CD4-positive, alpha-beta T cell treated with Interferon gamma for 1 hour (primary cell): ENCODE results near the gene RTP5.

Source experiments
- DNase-seq: peaks from one replicate; pipeline ENCODE4 v3.0.0-alpha.2; 2020

RTP5 gene

DNA sequence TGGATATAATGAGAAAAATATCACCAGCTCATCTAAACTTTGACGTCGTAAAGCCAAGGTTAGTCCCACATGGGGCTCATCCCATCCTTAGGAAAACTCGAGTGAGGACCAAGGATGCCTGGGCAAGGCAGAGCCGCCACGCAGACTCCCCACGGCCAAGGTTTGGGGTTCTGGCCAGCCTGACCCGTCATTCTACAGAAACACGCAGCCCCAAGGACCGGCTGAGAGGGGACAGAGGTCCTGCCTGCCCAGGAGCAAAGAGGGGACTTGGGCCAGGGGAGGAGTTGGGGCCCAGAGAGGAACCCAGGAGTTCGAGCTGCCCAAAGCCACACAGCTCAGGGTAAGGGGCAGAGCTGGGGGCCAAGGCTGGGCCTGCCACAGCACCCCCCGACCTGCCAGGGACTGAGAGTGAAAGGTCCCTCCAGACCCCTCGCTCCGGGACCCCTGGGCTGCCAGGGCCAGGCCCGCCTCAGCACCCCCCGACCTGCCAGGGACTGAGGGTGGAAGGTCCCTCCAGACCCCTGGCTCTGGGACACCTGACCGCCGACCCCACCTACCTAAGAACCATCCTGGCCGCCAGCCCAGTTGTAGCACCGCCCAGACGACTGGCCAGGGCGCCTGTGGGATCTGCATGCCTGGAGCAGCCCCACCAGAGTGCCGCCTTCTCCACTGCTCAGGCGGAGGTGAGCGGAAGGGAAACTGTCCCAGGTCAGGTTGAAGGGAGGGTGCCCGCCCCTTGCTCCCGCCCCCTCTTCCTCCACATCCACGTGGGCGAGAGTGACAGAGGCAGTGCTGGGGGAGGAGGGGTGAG lies 11.1 kb upstream of the RTP5 start, which contains the start of gene PDCD1:
Gene PDCD1, minus strand, starts transcription at position 689 of the 811 bp plus-strand sequence. Its CDS starts 56 bp downstream, at position 633.
- peak; percentile 51 for DNase-seq

- no peak for DNase-seq
Measured at GRCh38 chr2:241859017-241859435, 10.5 kb upstream of the RTP5 start.

DNA sequence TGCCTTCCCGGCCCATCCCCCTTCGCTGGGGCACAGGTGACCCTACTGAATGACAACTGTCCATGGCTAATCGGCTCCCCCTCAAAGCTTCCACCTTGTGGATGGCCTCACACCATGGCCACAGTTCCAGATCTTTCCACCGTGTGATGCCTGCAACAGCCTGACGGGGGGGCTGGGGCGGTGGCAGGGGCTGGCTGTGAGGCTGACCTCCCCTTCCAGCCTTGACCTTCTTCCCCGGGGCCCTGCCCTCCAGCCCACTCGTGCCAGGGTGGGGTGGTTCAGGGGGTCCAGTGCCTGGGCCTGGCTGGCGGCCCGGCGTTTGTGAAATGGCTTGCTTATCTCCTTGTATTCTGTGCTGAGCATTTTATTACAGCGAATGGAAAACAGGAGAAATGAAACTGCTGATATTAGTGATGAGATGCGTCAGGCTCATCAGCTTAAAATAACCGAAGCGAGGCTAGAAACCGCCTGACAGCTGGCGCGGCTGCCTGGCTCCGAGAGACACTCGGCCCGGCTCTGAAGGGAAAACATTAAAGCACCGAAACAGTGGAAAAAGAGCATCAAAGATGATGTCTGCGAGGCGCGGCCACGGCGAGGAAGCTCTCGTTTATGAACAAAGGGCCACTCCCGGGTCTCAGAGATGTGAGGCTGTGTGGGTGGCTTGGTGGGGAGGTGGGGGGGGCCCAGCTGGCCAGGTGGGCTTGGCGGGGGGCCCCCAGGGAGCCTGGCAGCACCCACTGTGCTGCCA lies 9.9 kb upstream of the RTP5 start:
- DNase-seq, result no peak

- DNase-seq, result no peak
Measured at GRCh38 chr2:241860184-241861078, 9.1 kb upstream of the RTP5 start.

DNA sequence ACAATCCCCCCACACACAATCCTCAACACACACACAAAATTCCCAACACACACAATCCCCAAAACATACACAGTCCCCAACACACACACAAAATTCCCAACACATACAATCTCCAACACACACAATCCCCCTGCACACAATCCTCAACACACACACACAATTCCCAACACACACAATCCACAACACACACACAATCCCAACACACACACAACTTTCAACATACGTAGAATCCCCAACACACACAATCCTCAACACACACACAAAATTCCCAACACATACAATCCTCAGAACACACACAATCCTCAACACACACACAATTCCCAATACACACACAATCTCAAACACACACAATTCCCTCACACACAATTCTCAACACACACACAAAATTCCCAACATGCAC lies 8.3 kb upstream of the RTP5 start:
- DNase-seq, result no peak

DNA sequence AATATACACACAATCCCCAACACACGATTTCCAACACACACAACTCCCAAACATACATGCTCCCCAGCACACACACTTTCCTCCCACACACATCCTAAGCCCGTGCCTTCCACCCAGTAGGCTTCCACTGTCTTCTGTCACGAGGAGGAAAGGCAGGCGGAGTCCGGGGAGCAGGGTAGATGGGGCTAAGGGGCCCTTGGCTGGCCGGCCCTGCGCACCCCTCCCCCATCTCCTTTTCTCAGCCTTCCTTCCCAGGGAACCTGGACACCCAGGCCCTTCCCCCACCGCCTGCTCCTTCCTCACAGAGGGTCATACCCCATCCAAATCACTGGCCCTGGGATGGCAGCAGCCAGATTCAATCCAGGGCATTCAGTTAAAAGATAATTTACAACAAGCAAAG lies 7.4 kb upstream of the RTP5 start:
- DNase-seq, result no peak

DNA sequence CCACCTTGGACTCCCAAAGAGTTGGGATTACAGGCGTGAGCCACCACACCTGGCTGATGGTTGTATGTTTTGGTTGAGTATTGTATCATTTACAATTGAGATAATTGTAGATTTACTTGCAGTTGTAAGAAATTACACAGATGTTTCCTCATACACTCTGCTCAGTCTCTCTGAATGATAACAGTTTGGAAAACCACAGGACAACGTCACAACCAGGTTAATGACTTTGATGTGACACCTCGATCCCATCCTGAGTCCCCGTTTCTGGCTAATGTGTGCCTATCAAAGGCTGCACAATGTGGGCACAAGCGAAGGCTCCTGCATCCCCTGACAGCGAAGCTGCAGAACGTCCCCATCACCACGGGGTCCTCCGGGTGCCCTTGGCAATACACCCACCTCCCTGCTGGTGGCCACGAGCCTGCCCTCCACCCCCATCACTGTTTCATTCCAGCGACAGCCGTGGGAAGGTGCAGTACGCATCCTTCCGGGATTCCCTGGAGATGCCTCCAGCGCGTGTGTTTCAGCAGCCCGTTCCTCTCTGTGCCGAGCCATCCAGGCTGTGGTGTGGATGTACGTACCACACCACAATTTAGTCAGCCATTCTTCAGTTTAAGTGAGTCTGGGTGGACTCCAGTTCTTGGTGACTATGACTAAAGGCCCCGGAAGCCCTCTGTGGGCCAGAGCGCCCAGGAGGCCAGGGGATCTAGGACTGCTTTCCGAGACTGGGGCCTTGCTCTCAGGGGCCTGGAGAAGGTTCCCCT lies 6.6 kb upstream of the RTP5 start:
- DNase-seq, result no peak

DNA sequence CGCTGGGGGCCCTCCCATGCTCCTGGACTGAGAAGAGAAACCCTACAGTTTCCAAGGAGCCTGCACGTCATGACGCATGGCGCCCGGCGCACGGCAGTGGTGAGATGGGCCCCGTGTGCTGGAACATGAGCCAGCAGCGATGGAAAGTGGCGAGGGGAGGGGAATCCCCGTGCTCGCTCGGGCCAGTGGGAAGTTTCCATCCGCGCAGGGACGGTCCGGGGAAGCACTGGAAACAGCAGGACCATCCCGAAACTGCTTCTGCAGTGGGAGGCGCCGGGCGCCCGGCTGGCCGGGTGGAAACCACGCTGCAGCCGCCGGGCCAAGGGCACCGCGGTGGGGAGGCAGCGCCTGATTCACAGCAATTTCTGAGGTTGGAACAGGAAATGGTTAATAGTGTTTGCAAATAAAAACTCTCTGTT lies 6.0 kb upstream of the RTP5 start:
- DNase-seq, result peak; percentile 17

DNA sequence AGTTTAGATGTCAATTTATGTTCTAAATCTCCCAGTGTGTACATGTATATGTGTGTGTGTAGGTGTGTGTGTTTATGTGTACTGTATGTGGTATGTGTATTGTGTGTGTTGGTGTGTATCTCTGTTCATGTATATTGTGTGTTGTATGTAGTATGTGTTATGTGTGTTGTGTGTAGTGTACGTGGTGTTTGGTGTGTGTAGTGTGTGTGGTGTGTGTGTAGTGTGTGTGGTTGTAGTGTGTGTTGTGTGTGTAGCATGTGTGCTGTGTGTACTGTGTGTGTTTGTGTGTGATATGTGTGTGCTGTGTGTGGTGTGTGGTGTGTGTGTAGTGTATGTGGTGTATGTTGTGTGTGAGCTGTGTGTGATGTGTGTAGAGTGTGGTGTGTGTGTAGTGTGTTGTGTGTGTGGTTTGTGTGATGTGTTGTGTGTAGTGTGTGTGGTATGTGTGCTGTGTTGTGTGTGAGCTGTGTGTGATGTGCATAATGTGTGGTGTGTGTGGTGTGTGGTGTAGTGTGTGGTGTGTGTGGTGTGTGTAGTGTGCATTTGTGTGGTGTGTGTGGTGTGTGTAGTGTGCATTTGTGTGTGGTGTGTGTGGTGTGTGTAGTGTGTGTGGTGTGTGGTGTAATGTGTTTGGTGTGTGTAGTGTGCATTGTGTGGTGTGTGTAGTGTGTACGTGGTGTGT lies 5.2 kb upstream of the RTP5 start:
- DNase-seq, result no peak

- no peak for DNase-seq
Measured at GRCh38 chr2:241864850-241865213, 4.7 kb upstream of the RTP5 start.

GRCh38 chr2:241865416-241865956 lies 4.0 kb upstream of the RTP5 start:
- DNase-seq, result no peak

DNA sequence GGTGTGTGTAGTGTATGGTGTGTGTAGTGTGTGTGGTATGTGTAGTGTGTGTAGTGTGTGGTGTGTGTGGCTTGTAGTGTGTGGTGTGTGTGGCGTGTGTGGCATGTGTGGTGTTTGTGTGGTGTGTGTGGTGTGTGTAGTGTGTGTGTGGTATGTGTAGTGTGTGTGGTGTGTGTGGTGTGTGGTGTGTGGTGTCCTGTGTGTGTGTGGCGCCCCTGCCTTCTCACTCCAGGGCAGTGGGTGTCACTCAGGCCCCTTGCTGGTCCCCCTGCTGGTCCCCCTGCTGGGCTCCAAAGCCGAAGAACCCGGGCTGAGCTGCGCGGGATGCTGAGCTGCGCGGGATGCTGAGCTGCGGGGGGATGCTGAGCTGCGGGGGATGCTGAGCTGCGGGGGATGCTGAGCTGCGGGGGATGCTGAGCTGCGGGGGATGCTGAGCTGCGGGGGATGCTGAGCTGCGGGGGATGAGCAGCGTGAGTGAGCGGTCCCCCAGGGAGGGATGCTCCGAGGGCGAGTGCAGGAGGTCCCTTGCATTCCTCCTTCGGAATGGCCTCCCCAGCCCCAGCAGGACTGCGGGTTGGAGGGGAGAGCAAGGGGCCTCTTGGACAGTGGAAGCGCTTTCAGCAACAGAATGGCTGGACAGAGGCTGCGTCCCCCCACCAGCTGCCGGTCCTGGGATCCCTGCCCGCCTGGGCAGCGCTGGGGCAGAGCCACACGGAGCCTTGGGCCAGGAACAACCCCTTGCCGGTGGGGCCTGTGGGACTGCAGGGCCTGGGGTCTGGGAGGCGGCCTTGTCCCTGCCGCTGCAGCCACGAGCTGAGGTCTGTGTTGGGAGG lies 3.4 kb upstream of the RTP5 start:
- DNase-seq, result no peak

DNA sequence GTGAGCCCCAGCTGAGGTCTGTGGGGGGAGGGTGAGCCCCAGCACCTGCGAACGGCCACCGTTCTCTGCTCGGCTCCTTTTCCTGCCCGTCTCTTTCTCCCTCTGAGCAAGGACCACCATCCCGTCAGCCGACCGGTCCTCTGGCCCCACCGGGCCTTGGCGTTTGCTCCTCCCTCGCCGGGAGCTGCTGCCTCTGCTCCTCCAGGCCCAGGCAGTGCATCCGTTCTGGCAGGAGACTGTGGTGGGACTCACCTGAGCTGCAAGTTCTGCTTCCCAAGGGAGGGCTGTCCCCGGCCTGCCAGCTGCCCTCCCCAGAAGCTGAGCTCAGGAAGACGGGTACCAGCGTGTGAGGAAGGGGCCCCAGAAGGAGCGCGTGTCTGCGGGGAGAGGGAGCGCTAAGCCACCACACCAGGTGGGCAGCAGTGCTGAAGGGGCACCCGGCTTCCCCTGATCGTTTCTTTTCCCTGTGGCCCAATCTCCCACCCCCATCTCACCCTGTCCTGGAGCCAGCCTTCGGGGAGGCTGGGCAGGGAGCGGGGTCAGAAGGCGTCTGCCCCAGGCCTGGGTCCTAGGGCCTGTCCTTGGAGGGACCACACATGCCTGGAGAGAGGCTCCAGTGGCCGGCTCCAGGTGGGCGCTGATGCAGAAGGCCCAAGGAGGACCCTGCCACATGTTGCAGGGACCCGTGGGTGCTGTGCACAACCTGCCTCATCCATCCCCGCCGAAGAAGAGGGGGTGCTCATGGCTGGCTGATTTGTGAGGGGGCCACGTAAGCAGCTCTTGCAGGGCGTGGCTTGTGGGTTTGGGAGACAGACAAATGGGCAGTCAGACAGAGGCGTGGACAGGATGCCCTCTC lies 2.5 kb upstream of the RTP5 start:
- DNase-seq, result no peak

DNA sequence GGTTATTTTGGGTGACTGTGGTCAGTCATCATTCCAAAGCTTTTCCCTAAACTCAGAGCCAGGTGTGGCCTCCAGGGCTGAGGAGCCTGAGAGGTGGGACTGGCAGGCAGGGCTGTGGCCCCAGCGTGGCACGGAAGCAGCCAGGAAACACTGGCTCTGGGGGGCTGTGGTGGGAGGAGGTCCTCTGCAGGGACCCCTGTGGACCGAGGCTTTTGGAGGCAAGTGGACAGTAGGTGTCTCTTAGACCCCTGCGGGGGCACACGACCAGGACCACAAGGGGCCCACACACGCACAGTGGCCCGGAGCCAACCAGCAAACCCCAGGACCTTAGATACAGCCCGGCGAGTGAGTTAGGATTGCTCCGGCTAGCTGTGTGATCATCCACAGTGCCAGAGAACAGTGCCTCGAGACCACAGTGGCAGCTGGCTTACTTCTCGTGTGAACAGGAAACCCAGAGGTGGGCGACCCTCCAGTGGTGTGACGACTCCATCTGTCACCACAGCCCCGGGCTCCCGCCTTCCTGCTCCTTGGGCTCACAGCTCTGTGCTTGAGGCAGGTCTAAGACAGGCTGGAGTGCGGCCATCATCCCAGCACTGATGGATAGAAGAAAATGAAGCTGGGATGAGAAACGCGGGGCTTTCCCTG lies 1.6 kb upstream of the RTP5 start:
- DNase-seq, result peak; percentile 51

DNA sequence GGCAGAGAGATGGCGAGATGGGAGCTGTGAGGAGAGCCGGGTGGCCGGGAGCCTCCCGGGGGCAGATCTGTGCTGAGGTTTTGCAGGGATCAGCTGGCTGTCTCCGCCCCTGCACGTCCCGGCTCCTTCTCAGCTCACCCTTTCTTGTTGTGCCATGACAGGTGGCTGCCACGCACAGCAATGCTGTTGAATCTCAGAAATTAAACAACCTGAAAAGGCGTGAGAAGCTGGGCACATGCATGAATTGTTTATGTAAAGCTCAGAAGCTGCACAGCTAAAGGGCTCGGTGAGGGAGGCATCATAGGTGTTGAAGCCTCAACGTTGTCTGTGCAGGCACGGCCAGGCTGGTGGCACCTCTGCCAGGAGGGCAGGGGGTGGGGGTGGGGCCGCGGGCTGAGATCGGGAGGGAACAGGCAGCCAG lies 858 bp upstream of the RTP5 start:
- DNase-seq, result no peak

DNA sequence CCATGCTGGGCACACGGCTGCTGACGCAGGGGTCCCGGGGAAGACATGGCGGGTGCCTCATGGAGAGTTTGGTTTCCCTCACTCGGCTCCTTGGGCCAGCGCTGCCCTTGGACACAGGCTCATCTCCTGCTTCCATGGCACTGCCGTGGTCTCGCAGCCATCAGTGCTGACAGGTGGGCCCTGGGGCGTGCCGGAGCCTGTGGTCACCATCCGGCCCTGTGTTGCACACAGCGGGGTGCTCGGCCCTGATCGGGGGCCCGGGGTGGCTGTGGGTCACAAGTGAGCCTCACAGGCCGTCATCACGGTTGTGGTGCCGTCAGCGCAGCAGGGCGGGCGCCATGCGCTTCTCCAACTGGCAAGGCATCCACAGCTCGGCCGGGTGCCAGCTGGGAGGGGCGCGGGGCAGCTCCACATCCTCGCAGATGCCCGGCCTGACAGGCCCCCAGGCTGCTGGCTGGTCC lies 582 bp downstream of the RTP5 start:
- no peak for DNase-seq

DNA sequence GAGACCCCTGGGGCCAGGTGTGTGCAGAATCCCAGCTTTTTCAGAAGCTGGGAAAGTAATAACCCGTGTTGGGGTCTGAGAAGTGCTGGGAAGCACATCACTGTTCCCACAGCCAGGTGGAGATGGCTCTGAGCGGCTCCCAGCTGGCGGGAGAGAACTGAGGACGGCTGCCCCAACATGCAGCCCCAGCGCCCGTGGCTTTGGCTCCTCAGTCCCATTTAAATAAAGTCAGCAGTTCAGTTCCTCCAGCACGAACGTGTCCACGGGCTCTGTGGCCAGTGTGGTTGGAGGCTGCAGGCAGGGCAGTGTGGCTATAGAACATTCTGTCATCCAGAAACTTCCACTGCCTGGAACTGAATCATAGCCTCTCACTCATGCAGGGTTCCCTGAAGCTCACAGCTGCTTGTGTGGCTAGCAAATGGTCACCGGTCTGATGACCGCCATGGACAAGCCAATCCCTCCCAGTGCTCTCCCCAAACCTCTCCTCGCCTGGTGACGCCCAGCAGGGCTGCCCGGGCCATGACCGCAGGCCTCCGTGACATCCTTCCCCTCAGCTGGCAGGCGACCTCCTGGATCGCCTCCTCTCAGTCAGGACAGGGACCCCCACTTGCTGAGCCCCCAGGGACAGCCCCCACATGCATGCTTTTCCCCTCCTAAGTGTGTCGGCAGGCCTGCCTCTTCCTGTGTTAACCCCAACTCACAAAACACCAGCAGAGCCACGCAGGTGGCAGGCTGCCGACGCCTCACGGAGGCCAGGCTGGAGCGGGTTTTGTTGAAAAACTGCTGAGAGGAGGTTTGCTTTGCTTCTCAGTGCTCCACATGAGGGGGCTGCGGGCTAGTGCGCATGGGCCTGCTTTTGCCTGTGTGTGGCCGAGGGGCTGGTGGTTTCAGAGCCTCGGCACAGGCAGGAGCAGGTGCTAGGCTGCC lies 1.3 kb downstream of the RTP5 start:
- peak; percentile 37 for DNase-seq
